Testis (tissue), 5 donors: Measurements from ENCODE around the gene DNAJB5. TPM values are rescaled to one million over a fixed set of nuclear protein-coding genes. Genes with fewer than 3 reads are reported as not detected.
A peak's percentile ranks its signal among the peaks of the same experiment; 100 is the strongest.
"Not testable (repeated sequence)": the region's sequence is repeated elsewhere in the genome, so short reads cannot be mapped to it uniquely, and the experiment has no call there.

Experiments
- DNase-seq: peaks from one replicate; pipeline ENCODE4 v3.0.0-alpha.2; 2019
- H3K27ac ChIP-seq, 2 donors: fragments of 200-600 bp; sonication (generic); one replicate each; pipeline ENCODE4 v1.5.1; 2019
- H3K27me3 ChIP-seq: fragments of 200-600 bp; sonication (generic); one replicate; pipeline ENCODE4 v1.5.1; 2019
- H3K36me3 ChIP-seq: fragments of 200-600 bp; sonication (generic); one replicate; pipeline ENCODE4 v1.5.1; 2017; ENCODE audit warnings: low read depth; ENCODE audit errors: missing control alignments
- H3K4me1 ChIP-seq: fragments of 200-600 bp; sonication (generic); one replicate; pipeline ENCODE4 v1.5.1; 2019
- H3K4me3 ChIP-seq, 2 donors: fragments of 200-600 bp; sonication (generic); one replicate each; pipeline ENCODE4 v1.5.1; 2017 to 2019
- H3K9me3 ChIP-seq: fragments of 200-600 bp; sonication (generic); one replicate; pipeline ENCODE4 v1.5.1; 2017
- CTCF ChIP-seq, 3 experiments: fragments of 450-650 bp in 2 of 3; fragments of 200-600 bp in 1 of 3; sonication (generic) in 1 of 3; IDR thresholded peaks; one replicate each; pipeline ENCODE4 v1.5.1; 2016 to 2019; ENCODE audit warnings: antibody characterized with exemption in 3 of 3, mild to moderate bottlenecking in 2 of 3, moderate library complexity in 1 of 3
- POLR2A ChIP-seq: fragments of 450-650 bp; IDR thresholded peaks from one replicate; pipeline ENCODE4 v1.6.1; 2017; ENCODE audit warnings: antibody characterized with exemption, mild to moderate bottlenecking, moderate library complexity
- WGBS, 2 donors: methylation state at CpG; one replicate each; pipeline ENCODE4 v1.1.5; 2018; 5-methylcytosine and 5-hydroxymethylcytosine counted together
- intact Hi-C: fragments of 100-400 bp; cut with DNase I; formaldehyde crosslinking; loops from one replicate; pipeline ENCODE4 v1.15.1; 2023; ENCODE audit warnings: low total_unique reads
- long read RNA-seq, 2 donors: transcript quantifications; one replicate each; lab custom pipeline, GENCODE V29; 2026
- polyA plus RNA-seq: library from polyadenylated mRNA; stranded (reverse); fragments of 350-450 nt; fragmentation: Illumina TruSeq; extraction: RNeasy Lipid Tissue Mini Kit (QIAGEN cat#74804); gene quantifications from one replicate; pipeline ENCODE4 v1.2.3, GENCODE V29; 2014; ENCODE audit warnings: low read depth, low replicate concordance; ENCODE audit not compliant: insufficient read depth
- total RNA-seq, 2 donors: library from RNA; depleted of rRNA; stranded (reverse); fragments of >200 nt; gene quantifications; one replicate each; pipeline ENCODE4 v1.2.3, GENCODE V29; 2016

DNAJB5 gene
- total RNA-seq (10 to 100 TPM; 44.0 to 49.9 TPM), polyA plus RNA-seq (47.7 TPM)
- long read RNA-seq, donor 1, full-length matches to known transcripts, result 19 of 24 reads
- long read RNA-seq, donor 1, partial matches to known transcripts, result 5 of 24 reads
- long read RNA-seq, donor 1, other reads (novel, unspliced or antisense), result 0 of 24 reads
- long read RNA-seq, donor 2, full-length matches to known transcripts, result 15 of 28 reads
- long read RNA-seq, donor 2, partial matches to known transcripts, result 13 of 28 reads
- long read RNA-seq, donor 2, other reads (novel, unspliced or antisense), result 0 of 28 reads

GRCh38 chr9:34989003-34989945 is at the start of gene DNAJB5:
Gene DNAJB5 (plus strand): TSS chr9:34989745. CDS start chr9:34990631, 886 bp downstream.
- Histone ChIP-seq H3K4me1 (peaks cover 44% of the 10 kb centered on the region), H3K27me3 (no peaks in the 10 kb centered on the region), H3K27ac (peak within 1 kb of the TSS; percentile 97), H3K36me3 (no peaks in the 10 kb centered on the region), H3K4me3 (peak within 1 kb of the TSS; percentile 95 to 96), H3K9me3 (no peaks in the 10 kb centered on the region)
- intact Hi-C loops, result no loop called here
- peak; percentile 82 for TF ChIP-seq POLR2A
- peak in 1 of 3 experiments; percentile 13 for TF ChIP-seq CTCF (IDR thresholded peaks at IDR 0.05)
- 1% methylated on average over 23 to 64 of the region's 65 CpGs for WGBS, 2 donors
- DNase-seq, result peak; percentile 100

- H3K27ac ChIP-seq, result peak overlapping the region in 1 of 2 donors; percentile 50
- H3K9me3 ChIP-seq, intact Hi-C loops, H3K36me3 ChIP-seq, H3K27me3 ChIP-seq, H3K4me3 ChIP-seq: not testable (repeated sequence)
- peak; percentile 84 for DNase-seq
- H3K4me1 ChIP-seq, result peaks cover 36% of the 10 kb centered on the region
Observed at GRCh38 chr9:34939989-34940388, 49.6 kb upstream of the DNAJB5 start.

GRCh38 chr9:34948451-34948850 is 41.1 kb upstream of the DNAJB5 start:
- TF ChIP-seq POLR2A, result no peak
- no peak for TF ChIP-seq CTCF (IDR thresholded peaks at IDR 0.05)
- Histone ChIP-seq H3K4me3 (no peak overlapping the region), H3K27ac (no peak overlapping the region), H3K9me3 (no peaks in the 10 kb centered on the region), H3K36me3 (no peaks in the 10 kb centered on the region), H3K27me3 (no peaks in the 10 kb centered on the region), H3K4me1 (peaks cover 7% of the 10 kb centered on the region)
- no peak for DNase-seq
- intact Hi-C loops, result no loop called here
- WGBS, 2 donors, result 85 to 88% methylated on average over 2 of the region's 2 CpGs

- no peak for DNase-seq
- no peak for TF ChIP-seq POLR2A
- no peak for TF ChIP-seq CTCF (IDR thresholded peaks at IDR 0.05)
- intact Hi-C loops, result no loop called here
- Histone ChIP-seq H3K9me3 (no peaks in the 10 kb centered on the region), H3K27ac (no peak overlapping the region), H3K4me1 (peaks cover 20% of the 10 kb centered on the region), H3K4me3 (no peak overlapping the region), H3K27me3 (no peaks in the 10 kb centered on the region), H3K36me3 (no peaks in the 10 kb centered on the region)
- WGBS, 2 donors, result 58 to 91% methylated on average over 2 of the region's 2 CpGs
Observed at GRCh38 chr9:34954225-34954624, 35.3 kb upstream of the DNAJB5 start.

- peaks cover 20% of the 10 kb centered on the region for H3K4me1 ChIP-seq
- H3K4me3 ChIP-seq, H3K27me3 ChIP-seq, intact Hi-C loops, H3K9me3 ChIP-seq, H3K36me3 ChIP-seq: not testable (repeated sequence)
- H3K27ac ChIP-seq, result peak overlapping the region; percentile 50 to 79
- peak; percentile 61 for DNase-seq
- 64 to 89% methylated on average over 5 to 7 of the region's 7 CpGs for WGBS, 2 donors
Observed at GRCh38 chr9:34956066-34956465, 33.5 kb upstream of the DNAJB5 start.
